Fibroblast of lung (primary cell): ENCODE data around the gene SCUBE1. TPM values are rescaled to one million over a fixed set of nuclear protein-coding genes. Genes with fewer than 3 reads are reported as not detected.

Experiments
- DNase-seq, 2 donors: peaks; one replicate each; pipeline versions ENCODE4 v3.0.0 to v3.0.0-alpha.2; 2010; ENCODE audit warnings: low read depth in 2 of 2
- H2AFZ ChIP-seq: 2 replicates; pipeline ENCODE4 v1.5.1; 2012; ENCODE audit warnings: low read length, control low read depth, inconsistent platforms
- H3K27ac ChIP-seq: 2 replicates; pipeline ENCODE4 v1.5.1; 2011; ENCODE audit warnings: low read length, control low read depth; ENCODE audit not compliant: insufficient read depth
- H3K27me3 ChIP-seq: 2 replicates; pipeline ENCODE4 v1.5.1; 2011; ENCODE audit warnings: mild to moderate bottlenecking, low read length; ENCODE audit not compliant: control insufficient read depth, insufficient read depth
- H3K36me3 ChIP-seq: 2 replicates; pipeline ENCODE4 v1.5.1; 2011; ENCODE audit warnings: low read length; ENCODE audit not compliant: control insufficient read depth, insufficient read depth
- H3K4me1 ChIP-seq: 2 replicates; pipeline ENCODE4 v1.5.1; 2011; ENCODE audit warnings: low read length; ENCODE audit not compliant: control insufficient read depth, insufficient read depth; ENCODE audit errors: extremely low read depth
- H3K4me2 ChIP-seq: 2 replicates; pipeline ENCODE4 v1.5.1; 2011; ENCODE audit warnings: low read length, control low read depth; ENCODE audit not compliant: insufficient read depth; ENCODE audit errors: extremely low read depth
- H3K4me3 ChIP-seq, 4 experiments: fragments of 200-600 bp in 1 of 4; sonication (generic) in 1 of 4; replicated peaks in 1 of 4; 2 replicates each; pipeline ENCODE4 v1.5.1; 2011 to 2016; ENCODE audit warnings: low read length in 4 of 4, low read depth in 3 of 4, mild to moderate bottlenecking in 3 of 4, control low read depth in 2 of 4, inconsistent platforms in 1 of 4, mixed read lengths in 1 of 4; ENCODE audit not compliant: insufficient read depth in 1 of 4; ENCODE audit errors: control extremely low read depth in 1 of 4
- H3K79me2 ChIP-seq: 2 replicates; pipeline ENCODE4 v1.5.1; 2012; ENCODE audit warnings: mild to moderate bottlenecking, low read length, inconsistent platforms; ENCODE audit not compliant: control insufficient read depth, insufficient read depth
- H3K9ac ChIP-seq: 2 replicates; pipeline ENCODE4 v1.5.1; 2011; ENCODE audit warnings: mild to moderate bottlenecking, low read length, control low read depth; ENCODE audit not compliant: insufficient read depth
- H3K9me3 ChIP-seq: 2 replicates; pipeline ENCODE4 v1.5.1; 2012; ENCODE audit warnings: low read depth, low read length; ENCODE audit not compliant: control insufficient read depth, insufficient read depth
- H4K20me1 ChIP-seq: 2 replicates; pipeline ENCODE4 v1.5.1; 2011; ENCODE audit warnings: low read length; ENCODE audit not compliant: control insufficient read depth, insufficient read depth; ENCODE audit errors: extremely low read depth
- EZH2 ChIP-seq: IDR thresholded peaks from 2 replicates; pipeline ENCODE4 v1.5.1; 2012; ENCODE audit warnings: low read length, control low read depth, mild to moderate bottlenecking; ENCODE audit errors: missing control alignments
- polyA plus RNA-seq, 2 donors: library from polyadenylated mRNA; depleted of rRNA in 1 of 2; stranded (reverse) in 1 of 2; unstranded in 1 of 2; fragments of >200 nt; gene quantifications; 2 replicates each; pipeline ENCODE4 v1.2.1, GENCODE V29; 2011 to 2012; ENCODE audit warnings: missing spikeins in 1 of 2
- total RNA-seq: library from RNA; depleted of rRNA; stranded (reverse); fragments of >200 nt; gene quantifications from 2 replicates; pipeline ENCODE4 v1.2.1, GENCODE V29; 2014
- TF ChIP-seq, protein P1 (sequence below), 2 donors: IDR thresholded peaks in 1 of 2; conservative IDR thresholded peaks in 1 of 2; 1 replicate in 1 of 2; 2 replicates in 1 of 2; pipeline ENCODE4 v1.5.1; 2011 to 2012; ENCODE audit warnings: low read length in 2 of 2, control low read depth in 1 of 2, inconsistent platforms in 1 of 2, low read depth in 1 of 2, mild to moderate bottlenecking in 1 of 2

SCUBE1 gene
- total and polyA plus RNA-seq, 2 donors (not counting 1 experiment from before 2014, with no cell fraction given), result 0.17 TPM; not detected in 1

DNA sequence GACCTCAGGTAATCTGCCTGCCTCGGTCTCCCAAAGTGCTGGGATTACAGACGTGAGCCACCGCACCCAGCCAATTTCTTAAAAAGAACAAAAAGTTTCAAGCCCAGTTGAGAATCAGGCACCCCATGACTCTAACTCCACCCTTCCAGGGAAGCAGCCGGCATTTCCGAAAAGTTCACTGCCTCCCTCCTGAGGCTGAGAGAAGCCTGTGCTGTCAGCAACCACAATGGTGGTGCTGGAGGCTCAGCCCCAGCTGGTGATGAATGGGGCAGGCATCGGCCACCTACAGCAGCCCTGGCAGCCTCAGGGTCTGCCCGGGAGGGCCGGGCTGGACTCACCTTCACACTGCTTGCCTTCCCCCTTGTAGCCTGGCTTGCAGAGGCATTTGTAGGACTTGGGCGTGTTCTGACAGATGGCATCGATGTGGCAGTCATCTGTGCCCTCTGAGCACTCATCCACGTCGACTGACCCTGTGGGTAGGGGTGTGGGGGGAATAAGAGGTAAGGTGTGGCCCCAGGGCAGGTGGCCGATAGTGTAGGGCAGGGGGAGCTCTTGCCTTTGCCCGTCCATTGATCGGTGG lies 4.3 kb downstream of the SCUBE1 start:
- H3K27me3 ChIP-seq, result peaks cover 22% of the 10 kb centered on the region
- TF ChIP-seq EZH2, result no peak
- TF ChIP-seq, protein P1, sequence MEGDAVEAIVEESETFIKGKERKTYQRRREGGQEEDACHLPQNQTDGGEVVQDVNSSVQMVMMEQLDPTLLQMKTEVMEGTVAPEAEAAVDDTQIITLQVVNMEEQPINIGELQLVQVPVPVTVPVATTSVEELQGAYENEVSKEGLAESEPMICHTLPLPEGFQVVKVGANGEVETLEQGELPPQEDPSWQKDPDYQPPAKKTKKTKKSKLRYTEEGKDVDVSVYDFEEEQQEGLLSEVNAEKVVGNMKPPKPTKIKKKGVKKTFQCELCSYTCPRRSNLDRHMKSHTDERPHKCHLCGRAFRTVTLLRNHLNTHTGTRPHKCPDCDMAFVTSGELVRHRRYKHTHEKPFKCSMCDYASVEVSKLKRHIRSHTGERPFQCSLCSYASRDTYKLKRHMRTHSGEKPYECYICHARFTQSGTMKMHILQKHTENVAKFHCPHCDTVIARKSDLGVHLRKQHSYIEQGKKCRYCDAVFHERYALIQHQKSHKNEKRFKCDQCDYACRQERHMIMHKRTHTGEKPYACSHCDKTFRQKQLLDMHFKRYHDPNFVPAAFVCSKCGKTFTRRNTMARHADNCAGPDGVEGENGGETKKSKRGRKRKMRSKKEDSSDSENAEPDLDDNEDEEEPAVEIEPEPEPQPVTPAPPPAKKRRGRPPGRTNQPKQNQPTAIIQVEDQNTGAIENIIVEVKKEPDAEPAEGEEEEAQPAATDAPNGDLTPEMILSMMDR (conservative IDR thresholded peaks at IDR 0.05 in 1 of 2, IDR thresholded peaks at IDR 0.05 in 1 of 2; ENCODE audit: low read depth in 1 of 2, low read length in 2 of 2), result no peak
- H3K36me3 ChIP-seq, result no peaks in the 10 kb centered on the region

DNA sequence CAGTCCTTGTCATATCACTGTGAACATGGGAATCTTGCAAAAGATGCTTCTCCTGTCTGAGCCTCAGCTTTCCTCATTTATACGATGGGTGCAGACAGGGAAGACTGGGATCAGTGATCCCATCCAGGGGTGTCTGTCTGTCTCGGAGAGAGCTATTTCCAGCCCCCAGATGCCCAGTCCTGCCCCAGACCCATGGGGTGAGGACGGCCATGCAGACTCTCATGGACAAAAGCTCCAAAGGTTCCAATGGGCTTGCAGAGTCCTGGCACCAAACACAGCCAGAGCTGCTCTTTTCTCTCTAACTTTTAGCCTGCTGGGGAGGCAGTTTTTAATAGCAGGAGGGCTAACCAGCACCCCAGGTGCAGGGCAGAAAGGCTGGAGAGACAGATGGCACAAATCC lies 5.2 kb downstream of the SCUBE1 start:
- no peak for DNase-seq
- Histone ChIP-seq H3K9me3 (no peaks in the 10 kb centered on the region), H3K27ac (no peak overlapping the region), H4K20me1 (no peaks in the 10 kb centered on the region), H3K4me1 (no peaks in the 10 kb centered on the region), H3K4me2 (no peak overlapping the region), H3K4me3 (no peak overlapping the region), H3K27me3 (peaks cover 18% of the 10 kb centered on the region), H2AFZ (no peak overlapping the region), H3K79me2 (no peaks in the 10 kb centered on the region), H3K36me3 (no peaks in the 10 kb centered on the region), H3K9ac (no peak overlapping the region)
- no peak for TF ChIP-seq EZH2
- TF ChIP-seq, protein P1 (conservative IDR thresholded peaks at IDR 0.05 in 1 of 2, IDR thresholded peaks at IDR 0.05 in 1 of 2; ENCODE audit: low read depth in 1 of 2, low read length in 2 of 2), result no peak

More for the DNA sequence above, 4.3 kb downstream of the SCUBE1 start:
- Histone ChIP-seq H3K9ac (no peak overlapping the region), H4K20me1 (no peaks in the 10 kb centered on the region), H3K9me3 (no peaks in the 10 kb centered on the region), H3K4me1 (no peaks in the 10 kb centered on the region), H3K79me2 (no peaks in the 10 kb centered on the region), H3K27ac (no peak overlapping the region), H3K4me3 (no peak overlapping the region), H2AFZ (no peak overlapping the region), H3K4me2 (no peak overlapping the region)
- no peak for DNase-seq

DNA sequence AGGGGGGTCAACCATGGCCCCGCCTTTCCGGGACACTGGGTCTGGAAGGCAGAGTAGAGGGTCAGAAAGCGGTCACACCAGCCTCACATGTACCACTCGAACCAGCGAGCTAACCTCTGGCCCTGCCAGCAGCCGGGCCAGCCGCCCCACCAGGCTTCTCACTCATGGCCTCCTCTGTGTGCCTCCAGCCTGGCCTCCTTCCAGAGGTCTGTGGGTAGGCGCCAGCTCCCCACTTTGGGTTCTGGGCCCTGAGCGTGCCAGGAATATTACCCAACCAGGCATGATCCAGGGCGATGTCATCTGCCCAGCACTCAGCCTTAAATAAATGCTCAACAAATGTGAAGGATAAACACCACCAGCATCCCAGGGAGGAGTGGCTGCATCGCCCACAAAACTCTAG lies 5.8 kb downstream of the SCUBE1 start:
- no peak for TF ChIP-seq EZH2
- TF ChIP-seq, protein P1 (conservative IDR thresholded peaks at IDR 0.05 in 1 of 2, IDR thresholded peaks at IDR 0.05 in 1 of 2; ENCODE audit: low read depth in 1 of 2, low read length in 2 of 2), result no peak
- DNase-seq, result no peak
- H3K27ac ChIP-seq, result no peak overlapping the region
- H3K36me3 ChIP-seq, result no peaks in the 10 kb centered on the region
- H3K9me3 ChIP-seq, result no peaks in the 10 kb centered on the region
- H3K4me1 ChIP-seq, result no peaks in the 10 kb centered on the region
- H4K20me1 ChIP-seq, result no peaks in the 10 kb centered on the region
- no peak overlapping the region for H3K4me3 ChIP-seq
- peaks cover 16% of the 10 kb centered on the region for H3K27me3 ChIP-seq
- H2AFZ ChIP-seq, result no peak overlapping the region
- no peak overlapping the region for H3K9ac ChIP-seq
- H3K4me2 ChIP-seq, result no peak overlapping the region
- H3K79me2 ChIP-seq, result no peaks in the 10 kb centered on the region
